GM23338 (cell line): Measurements from ENCODE around the gene CEP85. TPM values are rescaled to one million over a fixed set of nuclear protein-coding genes. Genes with fewer than 3 reads are reported as not detected.

Source experiments
- ATAC-seq: fragments of 200-7000 bp; cut with Tn5 transposase; 3 replicates; pipeline ENCODE4 v1.9.1; 2020
- DNase-seq: peaks from one replicate; pipeline ENCODE4 v3.0.0-alpha.2; 2015; ENCODE audit warnings: low spot score
- H2AFZ ChIP-seq: fragments of 200-600 bp; sonication (generic); 2 replicates; pipeline ENCODE4 v1.8.0; 2016; ENCODE audit warnings: antibody characterized with exemption, mild to moderate bottlenecking, moderate library complexity
- H3F3A ChIP-seq: fragments of 200-600 bp; sonication (generic); replicated peaks from 2 replicates; pipeline ENCODE4 v1.8.0; 2017; ENCODE audit warnings: antibody characterized with exemption, mixed run types, low read depth
- H3K27ac ChIP-seq: fragments of 200-600 bp; sonication (generic); 2 replicates; pipeline ENCODE4 v1.6.1; 2016; ENCODE audit warnings: low read depth
- H3K27me3 ChIP-seq: fragments of 200-600 bp; sonication (generic); 2 replicates; pipeline ENCODE4 v1.8.0; 2016; ENCODE audit warnings: mild to moderate bottlenecking, mixed run types, moderate library complexity; ENCODE audit not compliant: insufficient read depth
- H3K36me3 ChIP-seq: fragments of 200-600 bp; sonication (generic); 2 replicates; pipeline ENCODE4 v1.8.0; 2016; ENCODE audit warnings: mild to moderate bottlenecking; ENCODE audit not compliant: insufficient read depth
- H3K4me1 ChIP-seq: fragments of 200-600 bp; sonication (generic); 2 replicates; pipeline ENCODE4 v1.8.0; 2016; ENCODE audit warnings: mild to moderate bottlenecking, moderate library complexity; ENCODE audit not compliant: insufficient read depth
- H3K4me2 ChIP-seq: fragments of 200-600 bp; sonication (generic); 2 replicates; pipeline ENCODE4 v1.7.1; 2017; ENCODE audit warnings: mixed run types
- H3K4me3 ChIP-seq: fragments of 200-600 bp; sonication (generic); 2 replicates; pipeline ENCODE4 v1.6.1; 2016; ENCODE audit warnings: mixed run types
- H3K79me2 ChIP-seq: fragments of 200-600 bp; sonication (generic); replicated peaks from 2 replicates; pipeline ENCODE4 v1.8.0; 2017; ENCODE audit warnings: mild to moderate bottlenecking; ENCODE audit not compliant: insufficient read depth
- H3K9me2 ChIP-seq: fragments of 200-600 bp; sonication (generic); 2 replicates; pipeline ENCODE4 v1.8.0; 2017; ENCODE audit not compliant: insufficient read depth
- H4K20me1 ChIP-seq: fragments of 200-600 bp; sonication (generic); replicated peaks from 2 replicates; pipeline ENCODE4 v1.8.0; 2017; ENCODE audit warnings: mild to moderate bottlenecking; ENCODE audit not compliant: insufficient read depth
- H3K27ac Mint-ChIP-seq: 2 replicates; pipeline ENCODE4 v1.8.0; 2020; ENCODE audit warnings: inconsistent platforms, mild to moderate bottlenecking, moderate library complexity, mixed read lengths
- H3K27me3 Mint-ChIP-seq: 3 replicates; pipeline ENCODE4 v1.8.0; 2022; ENCODE audit warnings: low read depth, mild to moderate bottlenecking, moderate library complexity, mixed read lengths, inconsistent platforms; ENCODE audit not compliant: insufficient read depth, poor library complexity
- H3K36me3 Mint-ChIP-seq: 3 replicates; pipeline ENCODE4 v1.8.0; 2021; ENCODE audit warnings: low read depth, mild to moderate bottlenecking, inconsistent platforms, moderate library complexity, mixed read lengths
- H3K4me1 Mint-ChIP-seq: 3 replicates; pipeline ENCODE4 v1.8.0; 2020; ENCODE audit warnings: mild to moderate bottlenecking, inconsistent platforms, mixed read lengths
- H3K4me3 Mint-ChIP-seq: 3 replicates; pipeline ENCODE4 v1.8.0; 2021; ENCODE audit warnings: moderate library complexity, mild to moderate bottlenecking, inconsistent platforms, mixed read lengths
- H3K9me3 Mint-ChIP-seq: 3 replicates; pipeline ENCODE4 v1.8.0; 2020; ENCODE audit warnings: moderate library complexity, mild to moderate bottlenecking, inconsistent platforms, mixed read lengths
- CREB1 ChIP-seq: fragments of 250-450 bp; sonication (Bioruptor Pico); IDR thresholded peaks from 2 replicates; pipeline ENCODE4 v1.5.0; 2020; ENCODE audit warnings: low read depth, mild to moderate bottlenecking, moderate library complexity
- CTCF ChIP-seq, 2 experiments: fragments of 200-600 bp in 1 of 2; sonication (generic) in 1 of 2; conservative IDR thresholded peaks; 2 replicates each; pipeline versions ENCODE4 v1.5.1 to v1.6.1; 2016 to 2017; ENCODE audit warnings: antibody characterized with exemption in 2 of 2, low read depth in 2 of 2, mild to moderate bottlenecking in 2 of 2, moderate library complexity in 1 of 2
- EZH2 ChIP-seq: fragments of 200-600 bp; sonication (generic); IDR thresholded peaks from one replicate; pipeline ENCODE4 v1.8.0; 2017; ENCODE audit warnings: antibody characterized with exemption, mild to moderate bottlenecking, low read depth; ENCODE audit not compliant: unreplicated experiment
- EZH2phosphoT487 ChIP-seq: fragments of 200-600 bp; sonication (generic); IDR thresholded peaks from one replicate; pipeline ENCODE4 v1.8.1; 2018; ENCODE audit warnings: antibody characterized with exemption; ENCODE audit not compliant: unreplicated experiment
- JUNB ChIP-seq: IDR thresholded peaks from one replicate; pipeline ENCODE4 v1.6.1; 2016; ENCODE audit warnings: antibody characterized with exemption; ENCODE audit not compliant: unreplicated experiment
- NANOG ChIP-seq: IDR thresholded peaks from 2 replicates; pipeline ENCODE4 v1.6.1; 2016; ENCODE audit warnings: antibody characterized with exemption, borderline replicate concordance
- POLR2AphosphoS5 ChIP-seq: IDR thresholded peaks from 2 replicates; pipeline ENCODE4 v1.6.1; 2016; ENCODE audit warnings: antibody characterized with exemption, low read depth
- REST ChIP-seq: IDR thresholded peaks from one replicate; pipeline ENCODE4 v1.6.1; 2018; ENCODE audit warnings: antibody characterized with exemption; ENCODE audit not compliant: unreplicated experiment
- STAT1 ChIP-seq: IDR thresholded peaks from one replicate; pipeline ENCODE4 v1.6.1; 2016; ENCODE audit warnings: antibody characterized with exemption; ENCODE audit not compliant: unreplicated experiment
- ZNF114 ChIP-seq: fragments of 250-450 bp; sonication (Bioruptor Pico); IDR thresholded peaks from 2 replicates; pipeline ENCODE4 v1.5.0; 2020; ENCODE audit warnings: mild to moderate bottlenecking, moderate library complexity
- ZNF331 ChIP-seq: fragments of 250-450 bp; sonication (Bioruptor Pico); IDR thresholded peaks from 2 replicates; pipeline ENCODE4 v1.5.0; 2020; ENCODE audit warnings: low read depth, mild to moderate bottlenecking, moderate library complexity
- ZNF462 ChIP-seq: fragments of 250-450 bp; sonication (Bioruptor Pico); IDR thresholded peaks from 2 replicates; pipeline ENCODE4 v1.5.0; 2020; ENCODE audit warnings: mild to moderate bottlenecking, moderate library complexity
- polyA plus RNA-seq: library from polyadenylated mRNA; unstranded; fragments of >200 nt; fragmentation: Nextera tagmentation; extraction: Ambion mirVana; gene quantifications from 2 replicates; pipeline ENCODE4 v1.2.1, GENCODE V29; 2016
- total RNA-seq: library from RNA; depleted of rRNA; stranded (reverse); fragments of >200 nt; shearing (Covaris generic); gene quantifications from 2 replicates; pipeline ENCODE4 v1.2.3, GENCODE V29; 2014
- TF ChIP-seq, protein P1 (sequence below): IDR thresholded peaks from 2 replicates; pipeline ENCODE4 v1.6.1; 2016; ENCODE audit warnings: antibody characterized with exemption

CEP85 gene
- total and polyA plus RNA-seq, 2 experiments from 2014 or later, result 12.8 to 36.8 TPM

DNA sequence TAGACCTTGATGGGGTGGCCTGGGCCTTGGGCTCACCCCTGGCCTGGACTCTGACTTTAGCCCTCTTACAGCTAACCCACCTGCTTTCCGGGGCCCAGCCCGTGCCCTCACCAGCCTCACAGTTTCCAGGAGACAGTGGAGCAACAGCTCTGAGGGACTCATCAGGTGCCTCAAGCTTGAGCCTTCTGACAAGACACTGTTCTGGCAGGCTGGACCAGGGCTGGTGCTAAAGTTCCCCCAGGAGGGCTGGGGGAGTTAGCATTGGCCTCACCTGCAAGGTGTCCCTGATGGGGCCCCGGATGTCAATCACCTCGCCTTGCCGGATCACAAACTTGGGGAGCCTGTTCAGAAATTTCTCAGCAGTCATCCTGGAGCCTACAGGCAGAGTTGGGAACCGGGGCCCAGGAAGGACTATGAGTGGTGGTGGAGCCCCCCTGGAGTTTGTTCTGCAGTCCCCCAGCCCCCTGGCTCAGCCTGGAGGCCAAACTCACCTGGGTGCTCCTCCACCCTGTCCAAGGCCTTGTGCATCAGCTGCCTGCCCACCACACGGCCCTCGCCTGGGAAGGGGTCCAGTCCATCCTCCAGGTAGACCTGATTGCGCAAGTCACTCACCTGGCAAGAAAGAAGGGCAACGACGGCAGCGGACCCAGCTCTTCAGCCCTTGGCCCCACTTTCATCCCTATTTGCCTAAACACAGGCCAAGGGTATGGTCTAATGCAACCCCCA, 50.0 kb downstream of the CEP85 start:
- no peak for TF ChIP-seq EZH2
- no peak for TF ChIP-seq ZNF331 (CRISPR knock-in tag)
- no peak for TF ChIP-seq ZNF114
- no peak for TF ChIP-seq POLR2AphosphoS5
- TF ChIP-seq REST, result no peak
- TF ChIP-seq ZNF462 (CRISPR knock-in tag), result no peak
- no peak for TF ChIP-seq CTCF (conservative IDR thresholded peaks at IDR 0.05; ENCODE audit: low read depth in 2 of 2)
- TF ChIP-seq CREB1 (CRISPR knock-in tag), result no peak
- no peak for TF ChIP-seq JUNB
- TF ChIP-seq, protein P1, sequence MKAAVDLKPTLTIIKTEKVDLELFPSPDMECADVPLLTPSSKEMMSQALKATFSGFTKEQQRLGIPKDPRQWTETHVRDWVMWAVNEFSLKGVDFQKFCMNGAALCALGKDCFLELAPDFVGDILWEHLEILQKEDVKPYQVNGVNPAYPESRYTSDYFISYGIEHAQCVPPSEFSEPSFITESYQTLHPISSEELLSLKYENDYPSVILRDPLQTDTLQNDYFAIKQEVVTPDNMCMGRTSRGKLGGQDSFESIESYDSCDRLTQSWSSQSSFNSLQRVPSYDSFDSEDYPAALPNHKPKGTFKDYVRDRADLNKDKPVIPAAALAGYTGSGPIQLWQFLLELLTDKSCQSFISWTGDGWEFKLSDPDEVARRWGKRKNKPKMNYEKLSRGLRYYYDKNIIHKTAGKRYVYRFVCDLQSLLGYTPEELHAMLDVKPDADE, result no peak
- no peak for TF ChIP-seq EZH2phosphoT487
- TF ChIP-seq NANOG, result no peak
- TF ChIP-seq STAT1, result no peak
- Histone ChIP-seq H3K27ac (peak overlapping the region; percentile 19; the same call in 1 of the 2 replicates), H2AFZ (no peak overlapping the region), H3K79me2 (no peaks in the 10 kb centered on the region), H3K9me2 (no peaks in the 10 kb centered on the region), H3K36me3 (peaks cover 4% of the 10 kb centered on the region; the same call in 1 of the 2 replicates), H4K20me1 (0 out of 2 replicates have a peak, but pooled peaks cover 3% of the 10 kb centered on the region), H3F3A (peaks cover 8% of the 10 kb centered on the region), H3K4me1 (peaks cover 20% of the 10 kb centered on the region), H3K4me2 (no peak overlapping the region), H3K4me3 (no peak overlapping the region), H3K27me3 (no peaks in the 10 kb centered on the region)
- no peak for DNase-seq
- Mint-ChIP-seq H3K27me3 (peaks cover 25% of the 10 kb centered on the region), H3K9me3 (no peaks in the 10 kb centered on the region; the same call in 2 of the 3 replicates), H3K4me1 (peaks cover 39% of the 10 kb centered on the region), H3K27ac (no peak overlapping the region), H3K36me3 (peaks cover 4% of the 10 kb centered on the region; the same call in 2 of the 3 replicates), H3K4me3 (no peak overlapping the region)
- no peak for ATAC-seq
